ENCODE measurements around the gene ZNF394. TPM values are rescaled to one million over a fixed set of nuclear protein-coding genes. Genes with fewer than 3 reads are reported as not detected.

ZNF394 gene
- total RNA-seq, 1 experiment from 2014 or later = 22.1 TPM

DNA sequence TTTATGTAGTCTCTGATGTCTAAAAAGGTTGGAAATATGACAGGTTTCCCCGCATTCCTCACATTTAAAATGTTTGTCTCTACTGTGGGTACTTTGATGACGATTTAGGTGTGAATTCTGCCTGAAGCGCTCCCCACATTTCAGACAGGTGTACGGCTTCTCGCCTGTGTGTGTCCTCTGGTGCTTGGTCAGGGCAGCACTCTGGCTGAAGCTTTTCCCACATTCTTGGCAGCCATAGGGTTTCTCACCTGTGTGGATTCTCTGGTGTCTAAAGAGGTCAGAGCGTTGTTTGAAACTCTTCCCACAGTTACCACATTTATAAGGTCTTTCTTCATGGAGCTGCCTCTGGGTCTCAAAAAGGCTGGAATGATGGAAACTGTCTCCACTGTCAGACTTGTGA, 6.3 kb downstream of the ZNF394 start:
- Histone ChIP-seq H3K36me3 (ENCODE audit: control insufficient read depth in 1 of 2, insufficient read depth in 2 of 2, low read length in 2 of 2) (peaks cover 19 to 29% of the 10 kb centered on the region in 2 experiments), H3K4me1 (ENCODE audit: control insufficient read depth in 1 of 2, insufficient read depth in 2 of 2, low read length in 2 of 2) (peaks cover 5 to 9% of the 10 kb centered on the region in 2 experiments), H3K27ac (ENCODE audit: low read depth, low read length) (no peak overlapping the region), H3K9ac (ENCODE audit: low read length) (no peak overlapping the region), H4K20me1 (ENCODE audit: insufficient read depth) (no peaks in the 10 kb centered on the region), H3K9me3 (ENCODE audit: control insufficient read depth in 1 of 2, insufficient read depth in 1 of 2, low read depth in 1 of 2, low read length in 2 of 2) (peaks cover 3 to 8% of the 10 kb centered on the region in 2 experiments; a peak in 1 of 4 replicates), H3K9me2 (ENCODE audit: insufficient read depth) (no peaks in the 10 kb centered on the region), H3K4me3 (replicated peaks in 1 of 2; ENCODE audit: low read depth in 1 of 2, low read length in 2 of 2) (no peak overlapping the region), H3K79me2 (ENCODE audit: insufficient read depth, low read length) (peaks cover 47% of the 10 kb centered on the region), H3K27me3 (ENCODE audit: insufficient read depth, low read length) (no peaks in the 10 kb centered on the region), H2AFZ (ENCODE audit: low read depth, low read length, poor library complexity, severe bottlenecking) (no peak overlapping the region), H3K4me2 (ENCODE audit: low read length) (no peak overlapping the region)
- ChIA-PET RAD21 (ENCODE audit: low non-redundant PET in 1 of 2, low total read pairs in 2 of 2, uncharacterized antibody in 2 of 2, unreplicated experiment in 2 of 2) (no interaction called here), POLR2A (no interaction called here), CTCF (no interaction called here)
- no TSS peak for BruUV-seq (replicated peaks)
- no peak for ATAC-seq
- DNase-seq (ENCODE audit: low read depth, low spot score) = no peak
- TF ChIP-seq, protein P1, sequence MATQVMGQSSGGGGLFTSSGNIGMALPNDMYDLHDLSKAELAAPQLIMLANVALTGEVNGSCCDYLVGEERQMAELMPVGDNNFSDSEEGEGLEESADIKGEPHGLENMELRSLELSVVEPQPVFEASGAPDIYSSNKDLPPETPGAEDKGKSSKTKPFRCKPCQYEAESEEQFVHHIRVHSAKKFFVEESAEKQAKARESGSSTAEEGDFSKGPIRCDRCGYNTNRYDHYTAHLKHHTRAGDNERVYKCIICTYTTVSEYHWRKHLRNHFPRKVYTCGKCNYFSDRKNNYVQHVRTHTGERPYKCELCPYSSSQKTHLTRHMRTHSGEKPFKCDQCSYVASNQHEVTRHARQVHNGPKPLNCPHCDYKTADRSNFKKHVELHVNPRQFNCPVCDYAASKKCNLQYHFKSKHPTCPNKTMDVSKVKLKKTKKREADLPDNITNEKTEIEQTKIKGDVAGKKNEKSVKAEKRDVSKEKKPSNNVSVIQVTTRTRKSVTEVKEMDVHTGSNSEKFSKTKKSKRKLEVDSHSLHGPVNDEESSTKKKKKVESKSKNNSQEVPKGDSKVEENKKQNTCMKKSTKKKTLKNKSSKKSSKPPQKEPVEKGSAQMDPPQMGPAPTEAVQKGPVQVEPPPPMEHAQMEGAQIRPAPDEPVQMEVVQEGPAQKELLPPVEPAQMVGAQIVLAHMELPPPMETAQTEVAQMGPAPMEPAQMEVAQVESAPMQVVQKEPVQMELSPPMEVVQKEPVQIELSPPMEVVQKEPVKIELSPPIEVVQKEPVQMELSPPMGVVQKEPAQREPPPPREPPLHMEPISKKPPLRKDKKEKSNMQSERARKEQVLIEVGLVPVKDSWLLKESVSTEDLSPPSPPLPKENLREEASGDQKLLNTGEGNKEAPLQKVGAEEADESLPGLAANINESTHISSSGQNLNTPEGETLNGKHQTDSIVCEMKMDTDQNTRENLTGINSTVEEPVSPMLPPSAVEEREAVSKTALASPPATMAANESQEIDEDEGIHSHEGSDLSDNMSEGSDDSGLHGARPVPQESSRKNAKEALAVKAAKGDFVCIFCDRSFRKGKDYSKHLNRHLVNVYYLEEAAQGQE (IDR thresholded peaks at IDR 0.05; ENCODE audit: low read depth) = no peak
- TF ChIP-seq ZFX (IDR thresholded peaks at IDR 0.05) (no peak), POLR2A (IDR thresholded peaks at IDR 0.05; ENCODE audit: borderline replicate concordance, extremely low read depth, insufficient read depth, insufficient read length) (no peak), JUND (IDR thresholded peaks at IDR 0.05) (no peak), ELF1 (IDR thresholded peaks at IDR 0.05; ENCODE audit: borderline replicate concordance, low read depth) (no peak), EZH2 (IDR thresholded peaks at IDR 0.05) (no peak), SIN3A (IDR thresholded peaks at IDR 0.05; ENCODE audit: low read depth) (no peak), CEBPB (IDR thresholded peaks at IDR 0.05; ENCODE audit: low read depth) (no peak), TCF7L2 (IDR thresholded peaks at IDR 0.05; ENCODE audit: borderline replicate concordance, extremely low read depth, insufficient read depth, insufficient read length) (no peak), FOSL1 (IDR thresholded peaks at IDR 0.05; ENCODE audit: low read depth) (no peak), SP1 (IDR thresholded peaks at IDR 0.05; ENCODE audit: low read depth) (no peak), ZNF274 (IDR thresholded peaks at IDR 0.05; ENCODE audit: low read depth, low read length) (no peak), POLR2AphosphoS5 (IDR thresholded peaks at IDR 0.05; ENCODE audit: low read depth, low read length) (no peak), YY1 (IDR thresholded peaks at IDR 0.05; ENCODE audit: extremely low read depth, insufficient replicate concordance, low read depth, low read length) (no peak), RAD21 (IDR thresholded peaks at IDR 0.05; ENCODE audit: low read depth) (no peak)
- TF ChIP-seq, protein P2, sequence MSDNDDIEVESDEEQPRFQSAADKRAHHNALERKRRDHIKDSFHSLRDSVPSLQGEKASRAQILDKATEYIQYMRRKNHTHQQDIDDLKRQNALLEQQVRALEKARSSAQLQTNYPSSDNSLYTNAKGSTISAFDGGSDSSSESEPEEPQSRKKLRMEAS (IDR thresholded peaks at IDR 0.05) = no peak
- intact Hi-C loops (cut with micrococcal nuclease) = no loop called here

All from HCT116 (cell line).